ENCODE measurements around the gene BRMS1.

The BRMS1 gene

DNA sequence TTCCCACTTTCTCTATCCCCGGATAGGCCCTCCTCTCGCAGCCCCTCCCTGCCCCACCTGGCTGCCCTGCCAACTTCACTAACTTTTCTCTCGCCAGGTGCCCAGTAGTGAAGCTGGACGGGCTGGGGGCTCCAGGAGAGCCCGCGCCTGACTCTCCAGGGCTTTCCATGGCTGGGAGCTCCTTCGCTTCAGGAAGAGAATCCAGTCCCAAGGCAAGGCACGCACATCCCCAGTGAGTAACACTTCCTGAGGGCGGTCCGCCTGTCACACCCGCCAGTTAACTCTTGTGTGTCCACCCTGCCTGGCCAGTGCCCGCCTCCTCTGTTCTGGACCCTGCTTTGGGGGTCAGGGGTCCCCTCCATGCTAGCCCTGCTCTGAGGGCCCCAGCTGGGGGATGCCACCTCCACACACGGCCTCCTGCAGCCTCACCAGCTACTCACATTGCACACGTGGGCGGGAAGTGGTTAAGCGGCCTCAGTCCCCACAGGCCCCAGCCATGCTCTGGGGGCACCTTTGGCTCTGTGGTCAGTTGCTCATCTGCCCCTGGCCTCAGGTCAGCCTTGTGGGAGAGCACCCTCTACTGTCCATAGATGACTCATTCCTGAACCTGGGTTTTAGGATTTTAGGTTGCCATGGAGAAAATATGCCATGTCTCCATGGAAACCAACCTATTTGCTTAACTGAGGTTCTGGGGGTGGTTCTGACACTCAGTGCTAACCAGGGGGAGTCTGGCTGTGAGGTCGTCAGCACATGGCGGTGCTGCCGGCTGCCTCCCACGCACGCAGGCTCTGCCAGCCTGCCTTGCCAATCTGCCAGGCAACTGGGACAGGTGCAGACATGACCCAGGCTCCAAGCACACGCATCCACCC lies 8.4 kb downstream of the BRMS1 start, which contains the start of gene RIN1:
Gene RIN1 (minus strand): TSS at position 201 of the 869 bp plus-strand sequence. CDS start 32 bp downstream, at position 169.
- no peak for DNase-seq (ENCODE audit: low read depth)

DNA sequence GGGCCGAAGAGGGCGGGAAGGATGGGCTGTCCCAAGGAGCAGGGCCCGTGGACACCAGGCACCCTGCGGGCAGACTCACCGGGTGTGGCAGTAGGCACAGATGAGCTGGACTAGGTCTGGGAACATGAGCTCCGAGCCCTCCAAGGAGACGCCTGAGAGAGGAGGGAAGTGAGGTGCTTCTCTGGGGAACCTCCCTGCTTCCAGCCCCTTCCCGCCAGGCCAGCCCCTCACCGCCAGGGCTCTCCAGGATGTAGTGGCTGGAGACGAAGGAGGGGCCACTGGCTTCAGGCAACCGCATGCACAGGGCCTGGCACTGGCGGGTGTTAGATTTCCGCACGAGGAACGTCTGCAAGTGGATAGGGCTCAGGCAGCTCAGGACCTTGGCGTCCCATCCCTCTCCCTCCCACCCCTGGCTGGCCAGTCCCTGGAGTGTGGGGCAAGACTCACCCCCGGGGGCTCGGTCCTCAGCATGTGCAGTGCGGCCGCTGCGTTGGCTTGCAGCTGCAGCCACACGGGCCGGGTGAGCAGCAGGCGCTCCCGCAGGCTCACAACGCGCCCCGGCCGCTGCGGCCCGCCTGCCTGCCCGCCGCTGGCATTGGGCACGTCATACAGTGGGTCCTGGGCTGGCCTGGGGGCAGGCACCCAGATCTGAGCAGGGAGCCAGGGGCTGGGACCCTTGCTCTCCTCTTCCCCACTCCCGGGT lies 9.2 kb downstream of the BRMS1 start:
- no peak for DNase-seq (ENCODE audit: low read depth)

GRCh38 chr11:66334605-66335442 lies 10.1 kb downstream of the BRMS1 start:
- DNase-seq (ENCODE audit: low read depth), result no peak

GRCh38 chr11:66333896-66334604 lies 10.9 kb downstream of the BRMS1 start:
- DNase-seq (ENCODE audit: low read depth), result no peak

DNA sequence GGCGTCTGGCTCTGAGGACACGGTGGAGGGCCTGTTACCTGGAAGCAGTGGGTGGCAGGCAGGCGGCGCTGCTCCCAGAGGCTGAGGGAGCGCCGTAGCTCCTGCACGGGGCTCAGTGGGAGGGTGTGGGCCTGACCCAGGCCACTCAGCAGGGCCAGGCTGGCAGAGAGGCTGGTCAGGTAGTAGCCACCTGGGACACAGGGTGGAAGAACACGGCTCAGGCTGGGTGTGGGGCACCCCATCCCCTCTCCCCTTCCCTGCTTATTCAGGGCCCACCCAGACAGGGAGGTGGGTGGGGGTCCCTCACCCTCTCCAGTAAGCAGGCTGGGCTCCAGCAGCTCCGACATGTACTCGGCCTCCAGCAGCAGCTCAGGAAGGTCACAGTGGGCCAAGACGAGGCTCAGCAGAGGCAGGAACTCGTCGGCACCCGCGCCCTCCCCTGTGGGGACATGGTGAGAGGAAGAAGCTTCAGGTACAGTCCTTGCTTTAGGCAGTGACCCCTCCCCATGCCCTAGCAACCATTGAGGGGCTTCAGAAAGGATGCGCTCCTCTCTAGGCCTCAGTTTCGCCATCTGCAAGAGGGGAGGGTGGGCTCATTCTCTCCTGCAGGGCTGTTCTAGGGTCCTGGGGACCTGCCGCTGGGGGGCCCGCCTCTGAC lies 11.6 kb downstream of the BRMS1 start:
- DNase-seq (ENCODE audit: low read depth), result no peak

GRCh38 chr11:66332371-66333219 lies 12.3 kb downstream of the BRMS1 start:
- DNase-seq (ENCODE audit: low read depth), result no peak

DNA sequence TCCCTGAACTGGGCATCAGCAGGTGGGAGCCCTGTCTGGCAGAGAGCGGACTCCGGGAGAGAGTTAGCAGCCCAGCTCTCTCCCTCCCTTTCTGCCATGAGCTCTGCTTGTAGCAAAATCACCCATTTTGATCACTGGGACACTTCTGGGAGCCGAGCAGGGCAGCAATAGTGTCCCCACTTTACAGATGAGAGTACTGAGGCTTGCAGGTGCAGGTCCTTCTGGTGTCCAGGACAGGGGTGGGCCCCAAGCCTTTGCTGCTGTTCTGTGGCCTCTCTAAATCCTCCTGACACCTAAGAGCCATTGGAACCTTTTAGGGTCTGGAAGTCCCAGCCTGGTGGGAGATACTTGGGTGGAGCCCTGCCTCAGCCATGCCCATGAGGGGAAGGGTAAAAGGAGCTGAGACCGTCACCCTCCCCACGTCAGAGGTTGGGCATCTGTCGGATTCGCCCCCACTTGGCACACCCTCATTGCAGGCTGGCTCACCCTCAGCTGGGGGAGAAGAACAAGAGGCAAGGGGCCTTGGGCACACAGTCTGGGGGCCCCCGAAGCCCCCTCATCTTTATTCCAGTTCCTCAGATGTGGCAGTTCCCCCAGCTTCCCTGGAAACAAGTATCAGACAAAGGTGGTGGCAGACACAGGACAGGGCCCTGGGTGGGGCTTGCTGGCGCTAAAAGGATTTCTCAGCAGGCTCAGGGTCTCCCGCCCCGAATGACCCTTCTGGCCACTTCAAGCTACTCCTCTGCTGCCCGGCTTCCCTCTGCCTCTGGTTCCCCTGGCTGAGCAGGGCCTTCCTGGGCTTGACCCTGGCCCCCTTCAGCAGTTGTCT lies 13.1 kb downstream of the BRMS1 start:
- DNase-seq (ENCODE audit: low read depth), result no peak

GRCh38 chr11:66330931-66331330 lies 14.0 kb downstream of the BRMS1 start:
- DNase-seq (ENCODE audit: low read depth), result no peak

DNA sequence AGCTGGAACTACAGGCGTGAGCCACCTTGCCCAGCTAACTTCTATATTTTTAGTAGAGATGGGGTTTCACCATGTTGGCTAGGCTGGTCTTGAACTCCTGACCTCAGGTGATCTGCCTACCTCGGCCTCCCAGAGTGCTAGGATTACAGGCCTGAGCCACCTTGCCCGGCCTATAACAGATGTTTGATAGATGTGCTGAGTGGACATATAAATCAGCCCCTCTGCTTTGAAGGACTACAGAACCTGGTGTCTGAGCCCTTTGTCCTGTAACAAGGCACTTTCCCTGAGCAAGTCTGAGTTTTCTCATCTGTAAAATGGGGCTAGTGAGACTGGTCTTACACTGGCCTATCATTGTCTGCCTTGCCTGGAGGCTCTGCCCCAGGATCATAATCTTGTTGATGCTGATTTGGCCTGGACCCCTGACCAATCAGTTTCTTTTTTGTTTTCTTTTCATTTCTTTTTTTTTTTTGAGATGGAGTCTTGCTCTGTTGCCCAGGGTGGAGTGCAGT lies 15.7 kb downstream of the BRMS1 start:
- DNase-seq (ENCODE audit: low read depth), result no peak

DNA sequence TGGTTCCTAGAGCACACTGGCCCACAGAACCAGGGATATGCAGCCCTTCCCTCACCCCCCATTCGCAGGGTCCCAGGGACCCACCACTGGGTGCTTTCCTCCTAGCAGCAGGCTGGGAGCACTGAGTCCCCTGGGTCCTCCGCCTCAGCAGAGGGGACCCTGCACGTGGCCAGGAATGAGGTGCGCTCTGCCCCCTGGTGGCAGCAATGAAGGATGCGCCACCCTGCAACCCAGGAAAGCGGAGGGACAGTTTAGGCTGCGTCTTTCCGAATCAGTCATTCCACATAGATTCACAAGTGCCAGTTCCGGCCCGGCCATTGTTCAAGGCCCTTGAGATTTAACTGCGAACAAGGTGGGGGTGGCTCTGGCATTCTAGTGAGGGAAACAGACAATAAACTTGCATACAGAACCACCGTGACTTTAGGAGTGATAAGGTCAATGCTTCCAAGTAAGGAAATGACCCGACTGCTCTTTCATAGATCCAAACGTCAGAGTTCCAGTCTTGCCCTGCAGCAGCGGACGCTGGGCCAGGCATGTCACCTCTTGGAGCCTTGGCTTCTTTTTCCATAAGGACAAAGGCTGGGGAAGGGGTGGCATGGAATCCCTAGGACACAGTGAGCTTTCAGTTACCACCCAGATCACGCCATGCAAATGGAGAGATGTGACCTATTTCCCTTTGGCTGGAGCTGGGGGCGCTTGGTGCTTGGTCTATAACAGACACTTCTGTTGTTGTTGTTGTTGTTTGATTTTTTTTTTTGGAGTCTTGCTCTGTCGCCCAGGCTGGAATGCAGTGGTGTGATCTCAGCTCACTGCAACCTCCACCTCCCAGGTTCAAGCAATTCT lies 16.4 kb downstream of the BRMS1 start:
- DNase-seq (ENCODE audit: low read depth), result peak; percentile 77

DNA sequence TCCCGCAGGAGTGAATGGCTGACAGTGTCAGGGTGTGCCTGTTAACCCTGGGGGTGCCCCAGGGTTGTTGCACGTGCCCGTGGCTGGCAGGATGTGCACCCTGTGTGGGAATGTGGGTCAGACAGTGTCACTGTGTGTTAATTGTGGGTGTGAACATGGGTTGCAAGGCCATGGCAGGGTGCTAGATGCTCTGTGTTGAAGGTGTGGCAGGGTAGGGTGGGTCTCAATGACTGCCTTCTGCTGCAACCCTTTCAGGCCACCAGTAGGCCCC lies 16.9 kb downstream of the BRMS1 start:
- DNase-seq (ENCODE audit: low read depth), result no peak

DNA sequence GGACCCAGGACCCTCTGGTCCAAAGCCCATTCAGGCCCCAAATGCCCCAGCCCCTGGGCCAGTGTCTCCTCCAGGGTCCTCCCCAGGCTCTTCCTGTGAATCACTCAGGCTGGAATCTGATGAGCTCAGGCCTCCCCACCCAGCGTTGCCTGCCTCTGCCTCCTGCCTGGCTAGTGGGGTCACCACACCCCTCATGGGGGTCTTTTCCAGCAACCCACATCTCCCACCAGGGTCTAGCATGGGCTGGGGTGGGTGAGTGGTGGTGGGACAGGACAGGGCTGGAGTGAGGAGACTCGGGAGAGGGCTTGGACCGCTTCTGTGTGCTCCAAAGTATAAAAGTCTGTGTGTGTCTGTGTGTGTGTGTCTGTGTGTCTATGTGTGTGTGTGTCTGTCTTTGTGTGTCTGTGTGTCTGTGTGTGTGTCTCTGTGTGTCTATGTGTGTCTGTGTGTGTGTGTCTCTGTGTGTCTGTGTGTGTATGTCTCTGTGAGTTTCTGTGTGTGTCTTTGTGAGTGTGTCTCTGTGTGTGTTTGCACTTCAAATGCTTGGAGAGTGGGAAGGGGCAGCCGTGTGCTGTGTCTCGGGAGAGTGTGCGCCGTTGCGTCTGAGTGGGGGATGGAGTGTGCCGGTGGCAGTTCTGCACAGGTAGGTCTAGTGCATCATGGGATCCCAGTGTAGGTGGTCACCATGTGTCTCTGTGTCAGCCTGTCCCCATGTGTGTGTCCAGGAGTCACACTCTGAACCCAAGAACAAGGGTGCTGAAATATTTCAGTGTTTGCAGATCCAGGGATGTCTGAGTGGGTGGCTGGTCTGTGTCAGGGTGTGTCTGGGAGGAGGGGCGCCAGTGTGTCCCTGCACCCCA lies 17.5 kb downstream of the BRMS1 start:
- no peak for DNase-seq (ENCODE audit: low read depth)

GRCh38 chr11:66326261-66327111 lies 18.4 kb downstream of the BRMS1 start:
- no peak for DNase-seq (ENCODE audit: low read depth)

GRCh38 chr11:66325263-66325671 lies 19.6 kb downstream of the BRMS1 start:
- no peak for DNase-seq (ENCODE audit: low read depth)

DNA sequence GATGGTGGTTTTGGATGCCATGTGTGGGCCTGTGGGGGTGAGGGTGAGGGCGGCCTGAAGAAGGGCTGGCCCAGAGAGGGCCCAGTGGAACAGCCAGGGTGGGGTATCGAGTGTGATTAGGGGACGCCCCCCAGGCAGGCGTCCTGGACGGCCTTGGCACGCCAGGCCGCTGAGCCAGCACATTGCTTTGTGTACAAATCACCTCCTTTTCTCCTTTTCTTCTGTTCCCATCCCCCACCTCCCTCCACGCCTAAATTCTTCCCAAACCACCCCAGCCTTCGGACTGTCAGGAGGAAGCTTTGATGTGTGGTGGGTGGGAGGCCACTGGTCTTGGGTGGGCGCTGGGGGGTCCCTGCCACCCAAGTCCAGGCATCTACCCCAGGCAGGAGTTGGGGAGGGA lies 20.2 kb downstream of the BRMS1 start:
- DNase-seq (ENCODE audit: low read depth), result no peak

DNA sequence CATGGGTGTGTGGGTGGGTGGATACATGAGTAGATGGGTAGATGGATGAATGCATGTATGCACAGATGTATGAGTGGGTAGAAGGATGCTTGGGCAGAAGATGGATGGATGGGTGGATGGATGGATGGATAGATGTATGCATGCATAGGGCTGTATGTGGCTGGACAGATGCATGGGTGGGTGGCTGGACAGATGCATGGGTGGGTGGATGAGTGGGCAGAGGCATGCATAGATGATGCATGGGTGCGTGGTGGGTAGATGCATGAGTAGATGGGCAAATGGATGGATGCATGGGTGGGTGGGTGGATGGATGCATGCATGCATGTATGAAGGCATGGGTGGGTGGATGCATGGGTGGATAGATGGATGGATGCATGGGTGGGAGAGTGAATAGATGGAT lies 21.2 kb downstream of the BRMS1 start:
- DNase-seq (ENCODE audit: low read depth), result no peak
